ENCODE results near the gene CHPF. TPM values are rescaled to one million over a fixed set of nuclear protein-coding genes. Genes with fewer than 3 reads are reported as not detected.

The CHPF gene
- total RNA-seq, 4 donors from 2014 or later = 7.8 to 41.6 (median 24.7) TPM

DNA sequence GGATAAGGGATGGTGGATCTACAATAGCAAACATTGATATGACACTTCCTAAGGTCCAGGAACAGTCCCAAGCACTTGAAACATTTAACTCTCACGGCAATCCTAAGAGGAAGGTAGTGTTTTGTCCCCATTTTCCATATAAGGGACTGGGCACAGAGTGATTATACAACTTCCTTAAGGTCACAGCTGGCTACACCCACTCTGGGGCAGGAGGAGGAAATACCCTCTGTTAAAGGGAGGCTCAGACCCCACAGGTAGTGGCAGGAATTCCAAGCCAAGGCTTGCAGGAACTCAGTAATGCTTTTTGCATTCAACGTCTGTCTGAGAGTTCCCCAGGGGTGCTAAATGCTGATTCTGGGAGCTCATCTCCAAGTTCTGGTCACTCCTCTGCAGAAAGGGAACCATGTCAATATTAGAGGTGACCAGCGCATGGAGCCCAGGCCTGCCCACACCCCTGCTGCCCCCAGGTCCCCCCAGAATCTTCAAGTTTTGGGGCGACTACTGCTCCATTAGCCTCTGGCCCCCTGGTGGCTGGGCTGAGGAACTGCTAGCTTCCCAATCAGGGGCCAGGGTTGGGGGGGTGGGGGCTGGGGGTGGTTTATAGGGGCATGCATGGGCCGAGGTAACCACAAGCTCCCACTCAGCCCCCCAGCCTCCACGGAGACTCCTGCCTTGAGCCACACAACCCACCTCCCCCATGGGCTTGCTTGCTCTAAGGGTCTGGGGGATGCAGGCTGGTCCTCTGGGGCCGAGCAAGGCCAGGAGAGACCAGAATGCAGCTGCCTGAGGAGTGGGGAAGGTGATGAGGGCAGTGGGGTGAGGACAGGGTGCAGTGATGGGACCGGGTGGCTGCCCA lies 16.7 kb upstream of the CHPF start:
- TF ChIP-seq, protein P1, sequence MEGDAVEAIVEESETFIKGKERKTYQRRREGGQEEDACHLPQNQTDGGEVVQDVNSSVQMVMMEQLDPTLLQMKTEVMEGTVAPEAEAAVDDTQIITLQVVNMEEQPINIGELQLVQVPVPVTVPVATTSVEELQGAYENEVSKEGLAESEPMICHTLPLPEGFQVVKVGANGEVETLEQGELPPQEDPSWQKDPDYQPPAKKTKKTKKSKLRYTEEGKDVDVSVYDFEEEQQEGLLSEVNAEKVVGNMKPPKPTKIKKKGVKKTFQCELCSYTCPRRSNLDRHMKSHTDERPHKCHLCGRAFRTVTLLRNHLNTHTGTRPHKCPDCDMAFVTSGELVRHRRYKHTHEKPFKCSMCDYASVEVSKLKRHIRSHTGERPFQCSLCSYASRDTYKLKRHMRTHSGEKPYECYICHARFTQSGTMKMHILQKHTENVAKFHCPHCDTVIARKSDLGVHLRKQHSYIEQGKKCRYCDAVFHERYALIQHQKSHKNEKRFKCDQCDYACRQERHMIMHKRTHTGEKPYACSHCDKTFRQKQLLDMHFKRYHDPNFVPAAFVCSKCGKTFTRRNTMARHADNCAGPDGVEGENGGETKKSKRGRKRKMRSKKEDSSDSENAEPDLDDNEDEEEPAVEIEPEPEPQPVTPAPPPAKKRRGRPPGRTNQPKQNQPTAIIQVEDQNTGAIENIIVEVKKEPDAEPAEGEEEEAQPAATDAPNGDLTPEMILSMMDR (IDR thresholded peaks at IDR 0.05; ENCODE audit: low read depth) = no peak

DNA sequence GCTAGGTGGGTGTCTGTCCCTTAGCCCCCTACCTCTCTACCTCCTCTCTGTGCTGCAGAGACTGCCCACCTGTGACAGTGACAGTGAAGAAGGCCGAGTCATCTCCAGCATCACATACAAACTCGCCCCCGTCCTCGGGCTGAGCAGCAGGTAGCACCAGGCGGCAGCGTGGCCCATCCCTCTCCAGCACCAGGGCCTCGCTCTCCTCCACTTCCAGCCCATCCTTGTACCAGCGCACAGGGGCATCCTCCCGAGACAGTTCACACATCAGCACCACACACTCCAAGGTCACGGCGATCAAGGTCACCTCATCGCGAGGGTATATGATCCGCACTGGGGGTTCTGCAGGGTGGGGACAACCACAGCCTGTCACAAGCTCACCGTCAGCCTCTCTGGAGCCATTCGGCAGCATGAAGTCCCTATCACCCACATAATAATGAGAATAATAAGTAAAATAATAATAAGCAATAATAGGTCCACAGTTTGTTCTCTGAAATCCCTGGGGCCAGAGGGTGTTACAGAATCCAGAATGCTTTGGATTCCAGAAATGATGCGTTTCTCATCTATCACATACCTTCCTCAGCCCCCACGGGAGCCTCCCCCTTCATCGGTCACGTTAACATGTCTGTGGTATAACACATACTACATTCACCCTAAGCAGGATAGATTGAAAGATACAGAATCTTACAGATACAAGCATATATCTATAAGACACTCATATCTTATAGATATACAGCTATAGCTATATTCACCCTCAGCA lies 15.7 kb upstream of the CHPF start:
- TF ChIP-seq, protein P1 (IDR thresholded peaks at IDR 0.05; ENCODE audit: low read depth) = no peak

DNA sequence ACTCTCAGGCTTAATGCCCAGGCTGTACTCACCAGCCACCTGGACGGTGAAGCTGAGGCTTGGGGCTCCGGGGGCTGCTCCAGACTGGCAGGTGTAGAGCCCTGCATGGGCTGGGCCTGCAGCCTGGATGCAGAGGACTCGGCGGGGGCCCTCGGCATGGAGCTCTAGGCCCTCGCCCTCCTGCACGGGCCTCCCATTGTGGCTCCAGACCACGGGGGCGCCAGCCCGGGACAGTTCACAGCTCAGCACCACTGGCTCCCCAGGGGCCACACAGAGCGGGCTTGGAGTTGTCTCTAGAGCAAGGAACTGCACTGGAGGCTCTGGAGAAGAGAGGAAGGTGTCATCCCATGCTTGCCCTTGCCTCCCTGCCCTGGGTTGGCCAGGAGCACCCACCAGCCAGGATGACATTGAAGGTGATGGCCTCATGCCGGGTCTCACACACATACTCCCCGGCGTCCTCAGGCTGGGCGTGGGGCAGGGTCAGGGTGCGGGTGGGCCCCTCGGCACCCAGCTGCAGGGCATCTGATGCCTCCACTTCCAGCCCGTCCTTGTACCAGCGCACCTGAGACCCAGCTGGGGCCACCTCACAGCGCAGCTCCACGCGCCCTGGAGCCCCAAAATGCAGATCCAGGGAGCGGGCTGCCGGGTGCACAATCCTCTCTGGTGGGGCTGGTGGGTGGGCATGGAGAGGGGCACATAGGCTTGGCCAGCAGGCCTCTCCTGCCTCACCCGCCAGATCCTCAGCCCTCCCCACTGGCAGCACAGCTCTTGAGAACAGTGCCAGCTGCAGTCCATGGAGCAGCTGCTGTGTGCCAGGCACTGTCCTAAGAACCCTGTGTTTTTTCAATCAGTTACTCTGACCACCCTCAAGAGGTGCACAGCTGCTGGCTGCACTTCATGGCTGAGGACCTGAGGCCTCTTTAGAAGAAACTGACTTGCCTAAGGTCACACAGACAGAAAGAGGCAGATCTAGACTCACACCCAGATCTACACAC lies 14.5 kb upstream of the CHPF start:
- TF ChIP-seq, protein P1 (IDR thresholded peaks at IDR 0.05; ENCODE audit: low read depth) = no peak

DNA sequence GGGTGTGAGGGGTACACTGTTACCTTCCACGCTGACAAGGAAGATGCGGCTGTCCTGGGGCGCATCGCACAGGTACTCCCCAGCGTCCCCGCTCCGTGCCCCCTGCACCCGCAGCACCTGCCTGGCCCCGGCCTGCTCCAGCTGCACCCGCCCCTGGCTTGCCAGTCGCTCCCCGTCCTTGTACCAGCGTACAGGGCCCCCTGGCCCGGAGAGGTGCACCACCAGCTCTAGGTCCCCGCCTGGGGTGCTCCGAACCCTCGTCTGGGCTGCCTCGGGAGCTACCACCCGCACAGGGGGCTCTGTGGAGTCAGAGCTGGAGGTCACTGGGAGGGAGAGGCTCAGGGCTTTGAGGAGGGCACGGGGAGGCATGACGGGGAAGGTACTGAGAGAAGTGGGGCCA lies 13.7 kb upstream of the CHPF start:
- TF ChIP-seq, protein P1 (IDR thresholded peaks at IDR 0.05; ENCODE audit: low read depth) = no peak

DNA sequence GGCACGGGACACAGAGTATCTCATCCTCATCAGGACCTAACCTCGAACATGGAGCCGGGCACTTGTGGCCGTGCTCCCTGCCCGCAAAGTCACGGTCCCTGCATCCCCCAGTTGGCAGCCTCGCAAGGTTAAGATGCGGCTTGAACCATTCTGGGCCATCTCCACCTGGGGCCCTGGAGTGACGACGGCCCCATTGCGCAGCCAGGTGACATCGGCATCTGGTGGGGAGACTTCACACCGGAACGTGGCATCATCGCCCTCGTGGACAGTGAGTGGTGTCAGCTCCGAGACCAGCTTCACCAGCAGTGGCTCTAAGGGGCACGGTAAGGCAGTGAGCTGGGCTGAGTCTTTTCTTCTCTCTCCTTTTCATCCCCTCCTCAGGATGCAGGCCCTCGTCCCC lies 12.8 kb upstream of the CHPF start:
- TF ChIP-seq, protein P1 (IDR thresholded peaks at IDR 0.05; ENCODE audit: low read depth) = no peak

DNA sequence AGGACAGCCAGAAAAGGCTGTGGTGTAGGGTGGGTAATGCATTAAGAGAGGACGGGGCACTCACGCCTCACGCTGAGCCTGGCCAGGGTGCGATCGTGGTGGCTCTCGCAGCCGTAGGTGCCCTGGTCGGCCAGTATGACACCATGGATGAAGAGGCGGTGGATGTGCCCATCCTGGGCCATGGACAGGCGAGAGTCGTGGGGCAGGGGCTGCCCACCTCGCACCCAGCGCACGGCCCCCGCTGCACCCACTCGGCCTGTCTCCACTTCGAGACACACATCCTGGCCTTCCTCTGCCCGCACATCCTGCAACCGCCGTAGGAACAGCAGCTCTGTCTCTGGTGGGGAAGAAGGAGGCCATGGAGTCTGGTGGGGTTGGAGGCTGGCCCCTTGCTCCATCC lies 12.3 kb upstream of the CHPF start:
- TF ChIP-seq, protein P1 (IDR thresholded peaks at IDR 0.05; ENCODE audit: low read depth) = no peak
